Endodermal cell (in vitro differentiated cells): ENCODE results near the gene CMTM4. TPM values are rescaled to one million over a fixed set of nuclear protein-coding genes. Genes with fewer than 3 reads are reported as not detected.

Experiments
- DNase-seq: peaks from one replicate; pipeline ENCODE4 v3.0.0-alpha.2; 2017
- H3K27ac ChIP-seq: 2 replicates; pipeline ENCODE4 v1.5.1; 2013; ENCODE audit warnings: mild to moderate bottlenecking, low read depth, low read length, moderate library complexity
- H3K27me3 ChIP-seq: 2 replicates; pipeline ENCODE4 v1.6.1; 2013; ENCODE audit warnings: mild to moderate bottlenecking, low read length, moderate library complexity; ENCODE audit not compliant: insufficient read depth, control insufficient read depth, poor library complexity, severe bottlenecking
- H3K36me3 ChIP-seq: 2 replicates; pipeline ENCODE4 v1.7.0; 2013; ENCODE audit warnings: mild to moderate bottlenecking, low read length, moderate library complexity; ENCODE audit not compliant: control insufficient read depth, insufficient read depth
- H3K4me1 ChIP-seq: one replicate; pipeline ENCODE4 v1.7.0; 2013; ENCODE audit warnings: low read length; ENCODE audit not compliant: control insufficient read depth, insufficient read depth
- H3K4me3 ChIP-seq: 2 replicates; pipeline ENCODE4 v1.5.1; 2013; ENCODE audit warnings: mild to moderate bottlenecking, low read length, moderate library complexity
- H3K9ac ChIP-seq: 2 replicates; pipeline ENCODE4 v1.6.1; 2013; ENCODE audit warnings: mild to moderate bottlenecking, low read length, moderate library complexity; ENCODE audit not compliant: poor library complexity, severe bottlenecking; ENCODE audit errors: extremely low read depth
- H3K9me3 ChIP-seq: 2 replicates; pipeline ENCODE4 v1.6.1; 2013; ENCODE audit warnings: mild to moderate bottlenecking, low read length, moderate library complexity; ENCODE audit not compliant: control insufficient read depth
- H3K27ac Mint-ChIP-seq: 2 replicates; pipeline ENCODE4 v1.8.0; 2020; ENCODE audit warnings: mixed read lengths
- H3K27me3 Mint-ChIP-seq: 2 replicates; pipeline ENCODE4 v1.8.0; 2021; ENCODE audit warnings: mild to moderate bottlenecking, mixed read lengths; ENCODE audit not compliant: insufficient read depth
- H3K36me3 Mint-ChIP-seq: 2 replicates; pipeline ENCODE4 v1.8.0; 2020; ENCODE audit warnings: low read depth, mixed read lengths
- H3K4me1 Mint-ChIP-seq: 2 replicates; pipeline ENCODE4 v1.8.0; 2020; ENCODE audit warnings: mixed read lengths
- H3K4me3 Mint-ChIP-seq: 2 replicates; pipeline ENCODE4 v1.8.0; 2020; ENCODE audit warnings: mild to moderate bottlenecking, moderate library complexity, mixed read lengths
- H3K9me3 Mint-ChIP-seq: 2 replicates; pipeline ENCODE4 v1.8.0; 2020; ENCODE audit warnings: mild to moderate bottlenecking, mixed read lengths
- CTCF ChIP-seq: fragments of 200-600 bp; sonication (generic); conservative IDR thresholded peaks from 2 replicates; pipeline ENCODE4 v1.5.0; 2021; ENCODE audit warnings: antibody characterized with exemption, mild to moderate bottlenecking
- WGBS, 2 experiments: methylation state at CpG; one replicate each; pipeline versions ENCODE4 v1.1.5 to v1.1.7; 2013; ENCODE audit warnings: missing lambda C conversion rate in 2 of 2, mixed read lengths in 1 of 2; ENCODE audit not compliant: insufficient coverage in 1 of 2, insufficient read length in 1 of 2; 5-methylcytosine and 5-hydroxymethylcytosine counted together
- long read RNA-seq, 4 experiments: library from polyadenylated mRNA in 2 of 4; library from RNA in 1 of 4; library from capped mRNA in 1 of 4; stranded (forward) in 3 of 4; unstranded in 1 of 4; transcript quantifications; one replicate each; pipeline ENCODE4 v2.0.0, GENCODE V29; 2020 to 2021; ENCODE audit warnings: inconsistent platforms in 1 of 4
- polyA plus RNA-seq, 2 experiments: library from polyadenylated mRNA; stranded (reverse); fragments of 50-300 nt; gene quantifications; one replicate each; pipeline ENCODE4 v1.2.3, GENCODE V29; 2013
- total RNA-seq, 2 donors: library from RNA; stranded (reverse); fragmentation: NEBNext Ultra II Directional in 1 of 2; extraction: Animal tissue kit (Norgen Biotek cat#: 25700) in 1 of 2; gene quantifications; 2 replicates in 1 of 2; 3 replicates in 1 of 2; pipeline ENCODE4 v1.2.1, GENCODE V29; 2021

Gene CMTM4
- total RNA-seq = 10 to 100 TPM; 68.2 to 76.2 TPM
- 34.3 TPM for polyA plus RNA-seq (2013, experiment 1 of 2)
- 30.7 TPM for polyA plus RNA-seq (2013, experiment 2 of 2)
- long read RNA-seq, experiment 1, full-length matches to known transcripts = 14 of 14 reads
- long read RNA-seq, experiment 1, partial matches to known transcripts = 0 of 14 reads
- long read RNA-seq, experiment 1, other reads (novel, unspliced or antisense) = 0 of 14 reads
- long read RNA-seq, experiment 2, full-length matches to known transcripts = 54 of 60 reads
- long read RNA-seq, experiment 2, partial matches to known transcripts = 0 of 60 reads
- long read RNA-seq, experiment 2, other reads (novel, unspliced or antisense) = 6 of 60 reads
- long read RNA-seq, experiment 3, full-length matches to known transcripts = 26 of 26 reads
- long read RNA-seq, experiment 3, partial matches to known transcripts = 0 of 26 reads
- long read RNA-seq, experiment 3, other reads (novel, unspliced or antisense) = 0 of 26 reads
- long read RNA-seq, experiment 4, full-length matches to known transcripts = 10 of 10 reads
- long read RNA-seq, experiment 4, partial matches to known transcripts = 0 of 10 reads
- long read RNA-seq, experiment 4, other reads (novel, unspliced or antisense) = 0 of 10 reads

GRCh38 chr16:66696669-66697630 is at the start of gene CMTM4:
TSS of gene CMTM4 (minus strand) at chr16:66696743. CDS start at chr16:66696525, 218 bp downstream.
- H3K4me1 ChIP-seq = no peaks in the 10 kb centered on the region
- H3K4me3 ChIP-seq = peak within 1 kb of the TSS; percentile 83
- H3K9ac ChIP-seq = peak within 1 kb of the TSS; percentile 78
- H3K9me3 ChIP-seq = no peaks in the 10 kb centered on the region
- Mint-ChIP-seq H3K4me3 (peak within 1 kb of the TSS; percentile 77), H3K36me3 (peaks cover 9% of the 10 kb centered on the region), H3K27ac (peak within 1 kb of the TSS; percentile 85), H3K4me1 (peaks cover 17% of the 10 kb centered on the region), H3K27me3 (peaks cover 3% of the 10 kb centered on the region), H3K9me3 (no peaks in the 10 kb centered on the region)
- no peaks in the 10 kb centered on the region for H3K27me3 ChIP-seq
- TF ChIP-seq CTCF = peak; percentile 53
- H3K27ac ChIP-seq = no peak within 1 kb of the TSS
- WGBS, 2 experiments = 7 to 13% methylated on average over 45 to 81 of the region's 84 CpGs
- DNase-seq = peak; percentile 94
- peaks cover under 1% of the 10 kb centered on the region for H3K36me3 ChIP-seq

GRCh38 chr16:66746048-66746447 is 49.5 kb upstream of the CMTM4 start:
- DNase-seq = no peak
- Histone ChIP-seq H3K9ac (no peak overlapping the region), H3K27me3 (no peaks in the 10 kb centered on the region), H3K27ac (no peak overlapping the region), H3K4me3 (no peak overlapping the region), H3K36me3 (peaks cover 85% of the 10 kb centered on the region), H3K9me3 (no peaks in the 10 kb centered on the region), H3K4me1 (no peaks in the 10 kb centered on the region)
- Mint-ChIP-seq H3K36me3 (peaks cover 57% of the 10 kb centered on the region), H3K9me3 (no peaks in the 10 kb centered on the region), H3K4me1 (peaks cover 16% of the 10 kb centered on the region), H3K27ac (no peak overlapping the region), H3K4me3 (no peak overlapping the region), H3K27me3 (no peaks in the 10 kb centered on the region)
- no peak for TF ChIP-seq CTCF
- 90 to 96% methylated on average over 1 to 3 of the region's 3 CpGs for WGBS, 2 experiments
